DOHH2 (cell line): ENCODE results near the gene BIVM.

Experiments used
- H3F3A ChIP-seq: fragments of 200-600 bp; sonication (generic), shearing (Covaris generic); 2 replicates; pipeline ENCODE4 v1.6.0; 2016; ENCODE audit warnings: antibody characterized with exemption, mild to moderate bottlenecking; ENCODE audit not compliant: control insufficient read depth, insufficient read depth
- H3K27ac ChIP-seq: fragments of 200-600 bp; sonication (generic); 2 replicates; pipeline ENCODE4 v1.5.1; 2014; ENCODE audit warnings: low read depth, mild to moderate bottlenecking, low read length, moderate library complexity
- H3K27me3 ChIP-seq: fragments of 200-600 bp; sonication (generic); 2 replicates; pipeline ENCODE4 v1.6.1; 2014; ENCODE audit warnings: mild to moderate bottlenecking, low read length, mixed read lengths; ENCODE audit not compliant: control insufficient read depth
- H3K36me3 ChIP-seq: fragments of 200-600 bp; sonication (generic); 2 replicates; pipeline ENCODE4 v1.6.1; 2014; ENCODE audit warnings: mild to moderate bottlenecking, low read length, moderate library complexity, mixed read lengths; ENCODE audit not compliant: control insufficient read depth
- H3K4me1 ChIP-seq: fragments of 200-600 bp; sonication (generic); 2 replicates; pipeline ENCODE4 v1.6.1; 2014; ENCODE audit warnings: mild to moderate bottlenecking, low read length, mixed read lengths; ENCODE audit not compliant: control insufficient read depth
- H3K4me2 ChIP-seq: fragments of 200-600 bp; sonication (generic); 2 replicates; pipeline ENCODE4 v1.6.0; 2014; ENCODE audit warnings: mild to moderate bottlenecking, low read length, moderate library complexity
- H3K4me3 ChIP-seq: fragments of 200-600 bp; sonication (generic); 2 replicates; pipeline ENCODE4 v1.5.1; 2014; ENCODE audit warnings: mild to moderate bottlenecking, low read length, mixed read lengths
- H3K79me2 ChIP-seq: fragments of 200-600 bp; sonication (generic); 2 replicates; pipeline ENCODE4 v1.6.1; 2014; ENCODE audit warnings: mild to moderate bottlenecking, low read length, mixed read lengths; ENCODE audit not compliant: control insufficient read depth
- H3K9me2 ChIP-seq: fragments of 200-600 bp; sonication (generic); replicated peaks from 2 replicates; pipeline ENCODE4 v1.6.1; 2014; ENCODE audit warnings: mild to moderate bottlenecking, low read length, mixed read lengths; ENCODE audit not compliant: control insufficient read depth
- H3K9me3 ChIP-seq: fragments of 200-600 bp; sonication (generic); 2 replicates; pipeline ENCODE4 v1.6.1; 2014; ENCODE audit warnings: antibody characterized with exemption, low read length, mixed read lengths; ENCODE audit not compliant: control insufficient read depth, insufficient read depth
- H4K20me1 ChIP-seq: fragments of 200-600 bp; sonication (generic); 2 replicates; pipeline ENCODE4 v1.6.0; 2014; ENCODE audit warnings: low read depth, mild to moderate bottlenecking, antibody characterized with exemption, low read length, moderate library complexity; ENCODE audit not compliant: control insufficient read depth, insufficient read depth
- EZH2phosphoT487 ChIP-seq: fragments of 200-600 bp; sonication (generic); IDR thresholded peaks from 2 replicates; pipeline ENCODE4 v1.6.1; 2017; ENCODE audit warnings: borderline replicate concordance, mild to moderate bottlenecking, antibody characterized with exemption, low read length, moderate library complexity, mixed read lengths
- TF ChIP-seq, protein P1 (sequence below): fragments of 200-600 bp; sonication (generic); IDR thresholded peaks from one replicate; pipeline ENCODE4 v1.5.1; 2014; ENCODE audit warnings: antibody characterized with exemption, mild to moderate bottlenecking, low read depth, low read length; ENCODE audit not compliant: poor library complexity, severe bottlenecking

The BIVM gene, protein sequence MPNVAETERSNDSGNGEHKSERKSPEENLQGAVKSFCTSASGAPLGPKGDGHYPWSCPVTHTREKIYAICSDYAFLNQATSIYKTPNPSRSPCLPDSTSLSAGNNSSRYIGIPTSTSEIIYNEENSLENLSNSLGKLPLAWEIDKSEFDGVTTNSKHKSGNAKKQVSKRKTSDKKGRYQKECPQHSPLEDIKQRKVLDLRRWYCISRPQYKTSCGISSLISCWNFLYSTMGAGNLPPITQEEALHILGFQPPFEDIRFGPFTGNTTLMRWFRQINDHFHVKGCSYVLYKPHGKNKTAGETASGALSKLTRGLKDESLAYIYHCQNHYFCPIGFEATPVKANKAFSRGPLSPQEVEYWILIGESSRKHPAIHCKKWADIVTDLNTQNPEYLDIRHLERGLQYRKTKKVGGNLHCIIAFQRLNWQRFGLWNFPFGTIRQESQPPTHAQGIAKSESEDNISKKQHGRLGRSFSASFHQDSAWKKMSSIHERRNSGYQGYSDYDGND

DNA sequence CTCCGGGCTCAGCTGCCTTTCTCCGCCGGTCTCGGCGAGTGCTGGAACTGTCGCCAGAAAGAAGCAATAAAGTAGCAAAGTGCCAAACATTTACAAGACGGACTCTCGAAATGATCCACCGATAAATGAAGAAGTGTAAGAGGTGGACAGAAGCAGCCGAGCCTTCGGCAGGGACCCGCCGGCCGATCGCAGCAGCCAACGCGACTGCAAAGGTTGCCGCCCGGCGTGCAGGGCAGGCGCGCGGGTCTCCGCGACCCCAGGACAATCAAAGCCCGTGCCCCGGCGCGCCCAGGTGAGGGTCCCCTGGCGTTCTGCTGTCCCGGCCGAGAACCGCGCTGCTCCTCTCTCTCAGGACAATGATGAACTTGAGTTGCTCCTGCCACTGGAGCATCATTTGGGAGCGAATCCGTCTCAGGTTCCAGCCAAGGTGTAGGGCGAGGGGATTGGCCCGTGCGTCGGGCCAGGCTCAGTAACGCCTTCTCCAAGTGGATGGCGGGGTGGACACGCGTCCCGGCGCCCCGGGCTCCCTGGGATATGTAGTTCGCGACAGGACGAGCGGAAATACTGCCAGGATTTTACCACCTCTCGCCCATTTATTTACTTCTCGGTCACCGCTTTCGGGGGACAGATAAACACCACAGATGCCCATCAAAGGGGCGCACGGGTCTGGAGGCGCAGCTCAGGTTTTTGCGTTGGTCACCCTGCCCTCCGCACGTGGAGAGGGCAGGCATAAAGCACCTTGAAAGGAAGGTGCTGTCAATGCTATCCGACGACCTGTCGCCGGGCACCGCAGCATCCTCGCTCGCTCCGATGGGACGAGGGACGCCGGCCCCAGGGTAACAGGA, at the start of gene BIVM, which contains the start of gene POGLUT2:
TSS of gene BIVM (plus strand) at position 539 of the 845 bp plus-strand sequence. CDS start 8,149 bp downstream, outside the sequence.
TSS of gene POGLUT2 (minus strand) at position 396 of the 845 bp plus-strand sequence. CDS start at position 90, 306 bp downstream.
- Histone ChIP-seq H3K27ac (no peak within 1 kb of the TSS), H4K20me1 (no peaks in the 10 kb centered on the region), H3K36me3 (no peaks in the 10 kb centered on the region; the same call in 1 of the 2 replicates), H3K9me2 (no peaks in the 10 kb centered on the region), H3K4me1 (peaks cover 30% of the 10 kb centered on the region), H3F3A (peaks cover 7% of the 10 kb centered on the region), H3K4me3 (peak within 1 kb of the TSS; percentile 95), H3K4me2 (peak within 1 kb of the TSS; percentile 96), H3K27me3 (no peaks in the 10 kb centered on the region), H3K79me2 (peaks cover 36% of the 10 kb centered on the region), H3K9me3 (no peaks in the 10 kb centered on the region)
- no peak for TF ChIP-seq EZH2phosphoT487
- TF ChIP-seq, protein P1, sequence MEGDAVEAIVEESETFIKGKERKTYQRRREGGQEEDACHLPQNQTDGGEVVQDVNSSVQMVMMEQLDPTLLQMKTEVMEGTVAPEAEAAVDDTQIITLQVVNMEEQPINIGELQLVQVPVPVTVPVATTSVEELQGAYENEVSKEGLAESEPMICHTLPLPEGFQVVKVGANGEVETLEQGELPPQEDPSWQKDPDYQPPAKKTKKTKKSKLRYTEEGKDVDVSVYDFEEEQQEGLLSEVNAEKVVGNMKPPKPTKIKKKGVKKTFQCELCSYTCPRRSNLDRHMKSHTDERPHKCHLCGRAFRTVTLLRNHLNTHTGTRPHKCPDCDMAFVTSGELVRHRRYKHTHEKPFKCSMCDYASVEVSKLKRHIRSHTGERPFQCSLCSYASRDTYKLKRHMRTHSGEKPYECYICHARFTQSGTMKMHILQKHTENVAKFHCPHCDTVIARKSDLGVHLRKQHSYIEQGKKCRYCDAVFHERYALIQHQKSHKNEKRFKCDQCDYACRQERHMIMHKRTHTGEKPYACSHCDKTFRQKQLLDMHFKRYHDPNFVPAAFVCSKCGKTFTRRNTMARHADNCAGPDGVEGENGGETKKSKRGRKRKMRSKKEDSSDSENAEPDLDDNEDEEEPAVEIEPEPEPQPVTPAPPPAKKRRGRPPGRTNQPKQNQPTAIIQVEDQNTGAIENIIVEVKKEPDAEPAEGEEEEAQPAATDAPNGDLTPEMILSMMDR: no peak

DNA sequence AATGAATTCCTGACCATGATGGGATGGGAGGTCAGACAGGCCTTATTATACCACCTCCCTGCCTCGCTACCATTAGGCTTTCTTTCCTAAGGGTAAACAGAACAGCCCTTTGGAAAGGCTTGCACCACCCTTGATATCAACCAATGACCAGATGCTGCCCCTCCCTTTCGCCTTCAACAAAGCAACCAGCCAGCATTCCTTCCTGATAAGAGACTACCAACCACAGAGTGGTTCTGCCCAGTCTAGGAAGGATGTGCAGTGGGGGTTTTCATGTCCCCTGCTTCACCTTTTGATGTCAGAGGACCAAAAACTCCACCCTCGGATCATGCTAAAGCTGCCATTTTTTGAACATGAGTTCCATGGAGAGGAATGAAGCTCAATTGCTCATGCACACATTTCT, 47.0 kb upstream of the BIVM start:
- Histone ChIP-seq H3K9me2 (no peaks in the 10 kb centered on the region), H3K27me3 (peaks cover 11% of the 10 kb centered on the region), H3K4me3 (no peak overlapping the region), H4K20me1 (no peaks in the 10 kb centered on the region), H3K36me3 (no peaks in the 10 kb centered on the region), H3K27ac (no peak overlapping the region), H3F3A (no peaks in the 10 kb centered on the region), H3K79me2 (no peaks in the 10 kb centered on the region), H3K4me1 (no peaks in the 10 kb centered on the region), H3K9me3 (no peaks in the 10 kb centered on the region), H3K4me2 (no peak overlapping the region)
- no peak for TF ChIP-seq EZH2phosphoT487
- TF ChIP-seq, protein P1: no peak

DNA sequence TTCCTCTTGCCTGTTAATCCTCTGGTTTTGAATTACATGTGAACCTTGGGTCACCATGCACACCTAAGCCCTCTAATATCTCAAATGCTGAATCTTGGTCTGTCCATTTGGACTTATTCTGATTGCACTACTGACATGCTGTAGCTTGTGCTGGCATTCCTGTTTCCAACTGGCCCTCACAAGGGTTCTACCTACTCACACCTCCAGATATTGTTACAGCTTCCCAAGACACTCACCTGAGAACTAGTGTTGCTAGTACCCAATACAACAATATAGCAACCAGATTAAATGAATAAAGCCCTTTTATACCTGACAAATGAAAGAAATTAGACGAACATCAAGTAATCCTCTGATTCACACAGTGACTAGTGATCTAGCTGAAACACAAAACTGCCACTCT, 41.9 kb upstream of the BIVM start:
- H4K20me1 ChIP-seq: no peaks in the 10 kb centered on the region
- TF ChIP-seq EZH2phosphoT487: no peak
- TF ChIP-seq, protein P1: no peak
- no peaks in the 10 kb centered on the region for H3K27me3 ChIP-seq
- no peaks in the 10 kb centered on the region for H3K9me2 ChIP-seq
- no peaks in the 10 kb centered on the region for H3K4me1 ChIP-seq
- no peaks in the 10 kb centered on the region for H3K36me3 ChIP-seq
- no peaks in the 10 kb centered on the region for H3F3A ChIP-seq
- no peak overlapping the region for H3K27ac ChIP-seq
- no peak overlapping the region for H3K4me2 ChIP-seq
- H3K4me3 ChIP-seq: no peak overlapping the region
- no peaks in the 10 kb centered on the region for H3K9me3 ChIP-seq
- no peaks in the 10 kb centered on the region for H3K79me2 ChIP-seq
